Upper lobe of left lung (tissue), 4 donors: Measurements from ENCODE around the gene IGF2BP3.

Source experiments
- CTCF ChIP-seq, 6 experiments: fragments of 450-650 bp in 4 of 6; fragments of 200-600 bp in 2 of 6; sonication (generic) in 2 of 6; IDR thresholded peaks; one replicate each; pipeline ENCODE4 v1.5.1; 2016 to 2019; ENCODE audit warnings: antibody characterized with exemption in 6 of 6
- POLR2A ChIP-seq, 4 donors: fragments of 450-650 bp; IDR thresholded peaks; one replicate each; pipeline ENCODE4 v1.5.1; 2016 to 2017; ENCODE audit warnings: antibody characterized with exemption in 4 of 4, mild to moderate bottlenecking in 2 of 4

GRCh38 chr7:23380961-23381360 lies 89.3 kb downstream of the IGF2BP3 start:
- TF ChIP-seq CTCF (IDR thresholded peaks at IDR 0.05) (no peak), POLR2A (IDR thresholded peaks at IDR 0.05) (no peak)
